ENCODE measurements around the gene KRIT1.

DNA sequence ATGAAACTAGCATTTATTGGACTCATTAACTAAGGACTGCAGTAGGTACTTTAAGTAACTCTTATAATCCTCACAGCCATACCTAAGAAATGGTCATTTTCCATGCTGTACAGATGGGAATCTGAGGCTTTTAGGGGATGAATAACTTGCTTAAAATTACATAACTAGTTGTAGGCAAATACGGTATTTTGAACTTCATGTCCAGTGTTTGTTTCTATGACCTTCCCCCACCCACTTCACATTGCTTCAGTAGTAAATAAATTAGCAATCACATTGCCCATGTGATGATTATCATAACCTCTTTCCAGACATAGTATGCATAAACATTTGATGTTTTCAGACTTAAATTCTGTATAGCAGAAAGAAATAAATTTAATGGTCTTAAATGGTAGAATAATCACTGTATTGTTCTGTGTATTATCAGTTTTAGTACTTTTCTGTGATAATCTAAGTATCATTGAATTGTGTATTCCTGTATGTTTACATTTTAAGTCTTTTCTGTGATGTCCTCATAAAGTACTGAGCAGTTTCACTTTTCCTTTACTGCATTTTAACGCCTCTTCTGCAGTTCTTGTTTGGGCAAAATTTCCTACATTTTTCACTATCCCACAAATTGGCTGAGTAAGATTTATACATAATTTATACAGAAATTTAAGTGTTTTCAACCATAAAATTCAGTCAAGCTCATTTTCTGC lies 48.3 kb upstream of the KRIT1 start:
- TF ChIP-seq, protein P1, sequence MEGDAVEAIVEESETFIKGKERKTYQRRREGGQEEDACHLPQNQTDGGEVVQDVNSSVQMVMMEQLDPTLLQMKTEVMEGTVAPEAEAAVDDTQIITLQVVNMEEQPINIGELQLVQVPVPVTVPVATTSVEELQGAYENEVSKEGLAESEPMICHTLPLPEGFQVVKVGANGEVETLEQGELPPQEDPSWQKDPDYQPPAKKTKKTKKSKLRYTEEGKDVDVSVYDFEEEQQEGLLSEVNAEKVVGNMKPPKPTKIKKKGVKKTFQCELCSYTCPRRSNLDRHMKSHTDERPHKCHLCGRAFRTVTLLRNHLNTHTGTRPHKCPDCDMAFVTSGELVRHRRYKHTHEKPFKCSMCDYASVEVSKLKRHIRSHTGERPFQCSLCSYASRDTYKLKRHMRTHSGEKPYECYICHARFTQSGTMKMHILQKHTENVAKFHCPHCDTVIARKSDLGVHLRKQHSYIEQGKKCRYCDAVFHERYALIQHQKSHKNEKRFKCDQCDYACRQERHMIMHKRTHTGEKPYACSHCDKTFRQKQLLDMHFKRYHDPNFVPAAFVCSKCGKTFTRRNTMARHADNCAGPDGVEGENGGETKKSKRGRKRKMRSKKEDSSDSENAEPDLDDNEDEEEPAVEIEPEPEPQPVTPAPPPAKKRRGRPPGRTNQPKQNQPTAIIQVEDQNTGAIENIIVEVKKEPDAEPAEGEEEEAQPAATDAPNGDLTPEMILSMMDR (conservative IDR thresholded peaks at IDR 0.05): no peak
- TF ChIP-seq ZFX (IDR thresholded peaks at IDR 0.05): no peak
